ENCODE measurements around the gene ERICH4. TPM values are rescaled to one million over a fixed set of nuclear protein-coding genes. Genes with fewer than 3 reads are reported as not detected.

The ERICH4 gene
- total RNA-seq, 1 experiment from 2014 or later = not detected

- no peak overlapping the region for H3K4me2 ChIP-seq (ENCODE audit: low read length)
- no peak overlapping the region for H3K27ac ChIP-seq (ENCODE audit: low read depth, low read length)
- DNase-seq (ENCODE audit: low read depth, low spot score) (no peak), ATAC-seq (no peak)
- no peak overlapping the region for H3K4me3 ChIP-seq (replicated peaks in 1 of 2; ENCODE audit: low read depth in 1 of 2, low read length in 2 of 2)
- no peaks in the 10 kb centered on the region for H3K9me2 ChIP-seq (ENCODE audit: insufficient read depth)
- TF ChIP-seq CEBPB (IDR thresholded peaks at IDR 0.05; ENCODE audit: low read depth) = no peak
- no peak for TF ChIP-seq CTCF (IDR thresholded peaks at IDR 0.05 in 2 of 3, conservative IDR thresholded peaks at IDR 0.05 in 1 of 3; ENCODE audit: borderline replicate concordance in 1 of 3, insufficient read depth in 1 of 3, low read depth in 2 of 3, low read length in 2 of 3)
- TF ChIP-seq ZNF274 (IDR thresholded peaks at IDR 0.05; ENCODE audit: low read depth, low read length) = no peak
- no peak for TF ChIP-seq ZBTB33 (IDR thresholded peaks at IDR 0.05; ENCODE audit: extremely low read depth, insufficient replicate concordance, low read length)
- TF ChIP-seq ZFX (IDR thresholded peaks at IDR 0.05) = no peak
- no peak for TF ChIP-seq EZH2 (IDR thresholded peaks at IDR 0.05)
- TF ChIP-seq POLR2A (IDR thresholded peaks at IDR 0.05; ENCODE audit: borderline replicate concordance, extremely low read depth, insufficient read depth, insufficient read length) = no peak
- no peak for TF ChIP-seq YY1 (IDR thresholded peaks at IDR 0.05; ENCODE audit: extremely low read depth, insufficient replicate concordance, low read depth, low read length)
- TF ChIP-seq ATF3 (IDR thresholded peaks at IDR 0.05) = no peak
- TF ChIP-seq EGR1 (IDR thresholded peaks at IDR 0.05; ENCODE audit: low read depth) = no peak
- TF ChIP-seq JUND (IDR thresholded peaks at IDR 0.05) = no peak
- TF ChIP-seq ELF1 (IDR thresholded peaks at IDR 0.05; ENCODE audit: borderline replicate concordance, low read depth) = no peak
- TF ChIP-seq MAX (IDR thresholded peaks at IDR 0.05) = no peak
- H3K36me3 ChIP-seq (ENCODE audit: control insufficient read depth in 1 of 2, insufficient read depth in 2 of 2, low read length in 2 of 2) = no peaks in the 10 kb centered on the region
- H3K4me1 ChIP-seq (ENCODE audit: control insufficient read depth in 1 of 2, insufficient read depth in 2 of 2, low read length in 2 of 2) = no peaks in the 10 kb centered on the region
- no TSS peak for BruUV-seq (replicated peaks)
- H3K9ac ChIP-seq (ENCODE audit: low read length) = no peak overlapping the region
- POLR2A ChIA-PET = no interaction called here
- peaks cover 74% of the 10 kb centered on the region for H3K27me3 ChIP-seq (ENCODE audit: insufficient read depth, low read length)
- intact Hi-C loops (cut with micrococcal nuclease) = no loop called here
- no peak overlapping the region for H2AFZ ChIP-seq (ENCODE audit: low read depth, low read length, poor library complexity, severe bottlenecking)
- no peaks in the 10 kb centered on the region for H3K79me2 ChIP-seq (ENCODE audit: insufficient read depth, low read length)
- RAD21 ChIA-PET (ENCODE audit: low non-redundant PET in 1 of 2, low total read pairs in 2 of 2, uncharacterized antibody in 2 of 2, unreplicated experiment in 2 of 2) = no interaction called here
- no peaks in the 10 kb centered on the region for H3K9me3 ChIP-seq (ENCODE audit: control insufficient read depth in 1 of 2, insufficient read depth in 1 of 2, low read depth in 1 of 2, low read length in 2 of 2)
- CTCF ChIA-PET = no interaction called here
- no peaks in the 10 kb centered on the region for H4K20me1 ChIP-seq (ENCODE audit: insufficient read depth)
These were observed 36.2 kb downstream of the ERICH4 start for GRCh38 chr19:41478875-41479756.

Data from HCT116 (cell line).